GM15510 (cell line): ENCODE results near the gene CARS2.

Experiments used
- POLR2A ChIP-seq: IDR thresholded peaks from 3 replicates; pipeline ENCODE4 v1.6.1; 2011; ENCODE audit warnings: borderline replicate concordance; ENCODE audit not compliant: insufficient read length; ENCODE audit errors: extremely low read depth

The CARS2 gene

GRCh38 chr13:110651726-110652230, 54.1 kb downstream of the CARS2 start:
- TF ChIP-seq POLR2A = no peak

GRCh38 chr13:110651271-110651670, 54.6 kb downstream of the CARS2 start:
- no peak for TF ChIP-seq POLR2A

DNA sequence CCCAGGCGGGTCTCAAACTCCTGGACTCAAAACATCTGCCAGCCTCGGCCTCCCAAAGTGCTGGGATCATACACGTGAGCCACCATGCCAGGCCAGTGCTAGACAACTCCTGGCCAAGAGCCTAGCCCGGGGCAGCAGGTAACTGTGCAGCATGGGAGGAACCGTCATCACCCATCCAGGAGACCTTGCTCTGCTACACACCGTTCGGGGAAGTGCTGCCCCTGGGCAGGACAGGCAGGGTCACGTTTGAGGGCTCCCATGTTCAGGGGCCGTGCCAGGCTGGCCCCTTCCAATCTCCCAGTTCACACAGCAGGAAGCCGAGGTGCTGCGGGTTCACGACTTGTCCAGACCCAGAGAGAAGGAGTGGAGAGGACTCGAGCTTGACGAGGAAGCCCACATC, 55.5 kb downstream of the CARS2 start:
- no peak for TF ChIP-seq POLR2A

DNA sequence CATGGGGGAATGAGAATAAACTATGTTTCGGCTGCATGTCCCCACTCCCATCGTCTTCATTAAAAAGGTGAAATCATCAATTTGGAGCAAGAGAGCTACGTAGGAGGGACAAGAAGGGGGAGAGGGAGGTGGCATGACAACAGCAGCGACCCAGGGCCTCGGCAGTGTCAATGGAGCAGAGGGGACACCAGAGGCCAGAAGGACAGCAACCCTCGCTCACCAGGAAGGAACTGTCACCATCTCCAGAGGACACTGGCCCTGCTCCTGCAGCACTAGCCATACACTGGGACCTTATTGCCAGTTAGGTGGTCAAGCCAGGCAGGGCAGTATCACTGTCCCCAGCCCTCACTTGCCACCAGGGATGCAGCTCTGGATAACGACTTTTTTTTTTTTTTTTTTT, 56.4 kb downstream of the CARS2 start:
- no peak for TF ChIP-seq POLR2A

DNA sequence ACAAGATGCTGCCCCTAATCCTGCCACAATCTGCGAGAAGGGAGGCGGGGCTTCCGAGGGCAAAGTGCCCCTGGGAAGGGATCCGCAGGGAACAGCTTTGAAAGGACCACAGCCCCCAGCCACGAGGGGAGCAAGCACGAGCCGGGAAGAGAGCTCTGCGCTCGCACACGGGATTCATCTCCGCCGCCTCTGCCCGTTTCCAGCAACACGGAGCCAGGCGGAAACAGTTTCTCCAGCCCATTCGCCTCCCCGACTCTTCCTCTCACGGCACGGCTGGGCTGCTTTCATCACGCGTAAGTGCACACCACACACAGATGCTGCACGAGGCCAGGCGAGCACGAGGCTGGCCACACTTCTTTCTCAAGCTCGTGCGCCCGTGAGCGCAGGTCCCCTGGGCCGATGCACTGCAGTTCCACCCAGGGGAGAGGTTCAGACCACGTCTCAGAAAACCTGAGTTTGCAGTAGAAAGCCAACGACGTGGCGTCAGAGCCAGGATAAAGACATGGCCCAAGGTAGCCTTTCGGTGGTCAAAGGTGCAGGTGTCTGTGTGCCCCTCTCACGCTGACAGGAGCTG, 57.0 kb downstream of the CARS2 start:
- no peak for TF ChIP-seq POLR2A

- no peak for TF ChIP-seq POLR2A
Measured at GRCh38 chr13:110648146-110648819, 57.6 kb downstream of the CARS2 start.

DNA sequence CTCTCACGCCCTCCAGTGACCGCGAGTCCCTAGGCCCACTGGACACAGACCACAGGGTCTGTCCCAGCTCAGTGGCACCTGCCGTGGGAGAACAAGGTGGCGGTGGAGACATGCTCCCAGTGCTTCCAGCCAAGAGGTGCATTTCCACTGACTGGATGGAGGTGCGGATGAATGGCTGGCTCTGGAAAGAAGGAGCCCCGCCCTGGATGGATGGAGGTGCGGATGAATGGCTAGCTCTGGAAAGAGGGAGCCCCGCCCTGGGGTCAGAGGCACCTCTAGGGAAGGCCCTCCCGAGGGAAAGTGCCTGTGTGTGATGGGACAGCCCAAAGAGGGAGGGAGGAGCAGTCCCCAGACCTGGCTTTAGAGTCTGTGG, 58.6 kb downstream of the CARS2 start:
- no peak for TF ChIP-seq POLR2A

GRCh38 chr13:110646442-110647364, 59.2 kb downstream of the CARS2 start:
- TF ChIP-seq POLR2A = no peak

- TF ChIP-seq POLR2A = no peak
Measured at GRCh38 chr13:110645750-110646149, 60.2 kb downstream of the CARS2 start.

DNA sequence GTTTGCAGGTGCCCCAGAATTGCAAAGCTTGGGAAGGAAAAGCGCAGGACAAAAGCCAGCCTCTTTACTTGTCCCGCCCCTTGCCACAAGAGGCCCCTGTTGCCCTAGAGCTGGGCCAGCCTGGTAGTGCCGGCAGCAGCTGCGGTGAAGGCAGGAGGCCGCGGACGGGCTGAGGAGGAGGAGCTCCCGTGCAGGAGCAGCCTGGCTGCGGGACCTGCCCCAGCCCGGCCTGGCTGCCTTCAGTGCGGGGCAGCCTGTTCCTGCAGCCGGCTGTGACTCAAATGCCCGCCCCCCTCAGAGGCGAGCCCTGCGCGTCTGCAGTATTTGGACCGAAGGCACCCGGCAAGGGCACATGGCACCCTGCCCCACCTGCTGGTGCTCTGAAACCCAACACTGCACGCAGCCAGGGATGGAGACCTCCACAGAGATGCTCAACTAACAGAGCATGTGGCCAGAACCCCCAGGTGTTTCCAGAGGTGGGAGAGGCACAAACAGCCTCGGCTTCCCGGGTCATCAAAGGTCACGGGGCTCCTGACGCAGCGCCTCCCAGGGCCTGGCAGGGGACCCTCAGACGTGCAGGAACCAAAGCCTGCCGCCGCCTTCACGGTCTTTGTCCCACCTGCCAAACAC, 60.9 kb downstream of the CARS2 start:
- peak; percentile 7 for TF ChIP-seq POLR2A

- TF ChIP-seq POLR2A = no peak
Measured at GRCh38 chr13:110643768-110644421, 62.0 kb downstream of the CARS2 start.

GRCh38 chr13:110643324-110643723, 62.6 kb downstream of the CARS2 start:
- TF ChIP-seq POLR2A = no peak

DNA sequence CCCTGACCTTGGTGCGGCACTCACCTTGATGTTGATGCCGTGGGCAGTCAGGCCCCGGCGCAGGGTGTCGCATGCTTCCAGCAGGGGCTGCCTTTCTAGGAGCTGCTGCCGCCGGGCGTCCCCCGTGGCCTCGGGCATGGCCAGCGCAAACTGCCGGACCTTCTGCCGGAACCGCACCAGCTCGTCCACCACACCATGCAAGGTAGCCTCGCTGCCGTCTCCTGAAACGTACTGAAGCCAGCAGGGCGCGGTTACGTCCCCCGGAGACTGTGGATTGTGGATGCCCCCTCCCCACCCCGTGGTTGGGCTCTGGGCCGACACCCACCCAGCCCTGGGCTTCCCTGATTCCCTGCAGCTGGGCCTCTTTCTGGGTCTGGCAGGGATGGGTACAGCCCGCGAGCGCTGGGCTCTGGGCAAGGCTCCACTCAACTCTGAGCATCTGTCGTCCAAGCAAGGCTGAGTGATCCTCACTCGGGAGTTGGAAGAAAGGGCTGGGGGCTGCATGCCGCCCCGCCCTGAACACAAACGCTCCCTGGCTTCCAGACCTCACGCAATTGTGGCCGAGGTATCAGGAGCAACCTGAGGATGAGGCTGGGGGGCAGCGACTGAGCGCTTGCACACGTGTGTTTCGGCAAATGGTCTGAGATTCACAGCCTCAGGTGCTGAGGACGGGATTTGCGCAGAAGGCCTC, 63.5 kb downstream of the CARS2 start:
- no peak for TF ChIP-seq POLR2A
